ACHN (cell line): ENCODE data around the gene TBRG4.
"Not testable (repeated sequence)": the region's sequence is repeated elsewhere in the genome, so short reads cannot be mapped to it uniquely, and the experiment has no call there.

Experiments used
- DNase-seq: peaks from one replicate; pipeline ENCODE4 v3.0.0-alpha.2; 2015
- in situ Hi-C: cut with HindIII; loops from 2 replicates; pipeline ENCODE4 v1.10.0; 2017; ENCODE audit warnings: low sequenced_read_pairs, low pct_ligation_motif_present, low pct_unique_long_range_greater_than_20kb

TBRG4 gene

DNA sequence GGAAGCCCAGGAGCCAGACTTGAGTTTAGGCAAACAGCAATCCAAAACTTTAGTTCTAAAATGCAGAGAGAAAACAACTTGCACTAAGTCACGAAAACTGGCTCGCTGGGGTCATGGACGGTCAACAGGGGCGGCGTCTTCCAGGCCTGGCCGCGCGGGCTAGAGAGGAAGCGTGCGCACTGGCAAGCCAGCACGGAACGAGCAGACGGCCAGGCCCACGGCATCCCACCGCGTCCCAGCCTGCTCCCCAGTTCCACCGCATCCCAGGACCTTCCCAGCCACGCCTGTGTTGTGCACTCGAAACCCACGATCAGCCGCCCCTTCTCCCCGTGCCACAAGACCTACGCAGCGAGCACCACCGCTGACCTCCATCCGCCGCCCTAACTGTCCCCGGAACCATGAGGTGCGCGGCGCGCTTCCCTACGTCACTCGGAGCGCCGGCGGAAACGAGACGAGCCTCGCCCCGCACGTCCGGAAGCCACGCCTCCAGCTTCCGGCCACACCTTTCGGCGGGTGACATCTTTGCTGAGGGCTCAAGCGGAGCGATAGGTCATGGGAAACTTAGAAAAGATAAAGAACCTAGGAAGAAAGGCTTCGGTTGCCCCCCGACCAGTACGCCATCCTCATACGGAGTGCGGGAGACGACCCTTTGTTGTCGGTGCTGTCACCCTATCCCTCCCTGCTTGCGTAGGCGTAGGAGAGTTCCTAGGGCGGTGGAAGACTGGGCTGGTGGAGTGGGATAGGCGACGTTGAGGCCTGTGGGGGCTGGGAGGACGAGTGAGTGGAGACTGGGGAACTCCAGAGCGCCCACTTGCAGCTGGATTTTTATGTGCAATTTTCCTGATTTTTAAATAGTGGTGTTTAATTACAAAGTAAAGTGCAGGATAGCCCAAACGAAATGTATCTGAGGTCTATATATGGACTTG is at the start of gene TBRG4:
TBRG4 (minus strand) TSS at position 400 of the 926 bp plus-strand sequence. CDS start 2,460 bp downstream, outside the sequence.
- in situ Hi-C loops: no loop called here
- peak; percentile 99 for DNase-seq

DNA sequence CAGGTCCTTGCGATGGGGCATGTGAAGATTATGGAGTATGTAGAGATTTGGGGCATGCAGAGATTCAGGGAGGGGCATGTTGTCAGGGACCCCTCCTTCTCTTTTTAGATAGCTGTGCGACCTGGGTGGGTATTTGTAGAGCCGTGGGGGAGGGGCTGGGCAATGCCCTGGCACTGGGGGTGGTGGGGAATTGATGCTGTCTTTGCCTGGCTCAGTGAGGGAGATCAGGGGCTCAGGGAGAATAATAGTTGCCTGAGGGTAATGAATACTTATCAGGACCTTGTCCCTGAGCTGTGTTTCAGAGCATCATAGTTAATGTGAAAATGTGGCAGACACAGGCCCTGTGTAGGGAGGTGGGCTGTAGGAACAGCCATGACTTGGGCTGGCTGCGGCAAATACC is 49.6 kb upstream of the TBRG4 start:
- in situ Hi-C loops: no loop called here
- DNase-seq: no peak

DNA sequence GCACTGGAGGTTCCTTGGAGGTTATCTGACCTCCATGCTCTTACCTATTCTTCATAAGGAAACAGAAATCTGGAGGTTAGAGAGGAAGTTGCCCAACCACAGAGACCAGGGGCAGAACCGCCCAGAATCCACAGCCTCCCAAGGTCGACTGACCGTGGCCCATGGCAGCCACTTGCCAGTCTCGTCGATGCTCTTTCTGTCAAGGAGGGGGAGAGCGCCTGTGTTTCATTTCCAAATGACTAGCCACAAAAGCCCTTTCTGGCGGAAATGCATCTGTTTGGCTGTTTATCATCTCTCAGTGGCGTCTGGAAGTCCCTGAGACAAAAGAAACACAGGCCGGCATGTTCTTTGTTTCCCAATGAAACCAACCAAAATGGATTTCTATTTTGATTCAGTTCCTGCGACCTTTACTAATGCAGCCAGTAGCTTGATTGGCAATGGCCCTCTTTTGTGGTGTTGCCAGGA is 49.0 kb upstream of the TBRG4 start:
- in situ Hi-C loops: no loop called here
- no peak for DNase-seq

DNA sequence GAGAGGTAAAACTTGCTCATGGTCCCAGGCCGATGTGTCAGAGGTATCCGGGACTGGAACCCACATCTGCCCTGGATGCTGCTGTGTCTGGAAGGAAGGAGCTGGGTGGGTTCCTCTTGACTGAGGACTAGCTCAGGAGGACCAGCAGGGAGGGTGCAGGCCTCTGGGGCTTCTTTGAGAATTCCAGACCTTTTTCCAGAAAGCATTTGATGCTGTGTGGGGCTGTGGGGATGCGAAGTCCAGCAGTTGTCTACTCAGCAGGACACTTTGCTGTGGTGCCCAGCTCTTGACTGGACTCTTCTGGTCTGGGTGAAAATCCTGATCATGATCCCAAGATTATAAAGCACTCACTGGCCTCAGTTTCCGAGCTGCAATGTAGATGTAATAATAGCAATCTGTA is 47.8 kb upstream of the TBRG4 start:
- in situ Hi-C loops: no loop called here
- DNase-seq: no peak

DNA sequence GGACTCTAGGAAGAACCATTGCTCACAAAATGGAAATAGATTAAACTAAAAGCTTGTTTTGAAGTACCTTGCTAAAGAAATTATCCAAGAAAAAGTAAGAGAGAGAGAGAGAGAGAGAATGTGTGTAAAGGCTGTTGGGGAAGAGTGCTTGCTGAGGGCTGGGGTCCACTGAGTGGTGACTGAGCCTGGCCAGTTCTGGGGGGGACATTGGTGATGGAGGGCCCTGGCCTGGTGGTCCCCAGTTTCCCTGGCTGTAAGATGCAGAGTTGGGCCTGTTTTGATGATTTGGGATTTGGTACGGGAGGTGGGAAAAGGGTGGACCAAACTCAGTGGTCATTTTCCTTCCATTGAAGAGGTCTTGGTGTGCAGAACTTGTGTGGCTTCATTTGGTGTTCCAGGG is 47.0 kb upstream of the TBRG4 start:
- DNase-seq: no peak
- in situ Hi-C loops: no loop called here

DNA sequence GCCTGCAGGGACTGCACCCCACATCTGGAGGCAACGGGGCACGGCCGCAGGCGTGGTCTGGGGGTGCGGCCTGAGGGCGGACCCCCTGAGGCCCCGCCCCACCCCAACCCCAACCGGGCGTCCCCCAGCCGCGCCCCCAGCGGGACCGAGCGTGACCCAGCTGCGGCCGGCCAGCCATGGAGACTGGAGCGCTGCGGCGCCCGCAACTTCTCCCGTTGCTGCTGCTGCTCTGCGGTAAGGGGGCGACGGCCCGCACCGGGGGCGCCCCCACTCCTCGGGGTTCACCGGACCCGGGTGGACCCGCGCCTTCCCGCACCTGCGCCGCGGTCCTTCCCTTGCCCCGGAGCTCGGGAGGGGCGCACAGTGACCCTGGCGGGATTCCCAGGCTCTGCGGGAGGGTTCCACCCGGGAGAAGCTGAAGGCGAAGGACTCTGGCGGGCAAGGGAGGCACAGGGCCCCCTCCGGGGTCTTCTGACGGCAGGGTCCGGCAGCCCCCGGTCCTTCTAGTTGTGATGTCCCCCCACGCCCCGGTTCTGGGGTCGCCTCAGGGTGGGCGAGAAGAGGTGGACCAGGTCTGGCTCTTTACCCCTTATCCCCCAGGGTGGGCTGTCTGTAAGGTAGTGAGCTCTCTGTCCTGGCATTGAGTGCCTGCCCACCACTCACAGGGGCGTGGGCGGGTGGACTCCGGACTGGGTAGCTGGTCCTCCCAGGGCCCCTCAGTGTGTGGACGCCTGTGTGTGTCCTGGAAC is 46.3 kb upstream of the TBRG4 start, which contains the start of gene RAMP3:
RAMP3 (plus strand) TSS at position 139 of the 749 bp plus-strand sequence; CDS start at position 177, 38 bp downstream.
- no peak for DNase-seq
- in situ Hi-C loops: no loop called here

DNA sequence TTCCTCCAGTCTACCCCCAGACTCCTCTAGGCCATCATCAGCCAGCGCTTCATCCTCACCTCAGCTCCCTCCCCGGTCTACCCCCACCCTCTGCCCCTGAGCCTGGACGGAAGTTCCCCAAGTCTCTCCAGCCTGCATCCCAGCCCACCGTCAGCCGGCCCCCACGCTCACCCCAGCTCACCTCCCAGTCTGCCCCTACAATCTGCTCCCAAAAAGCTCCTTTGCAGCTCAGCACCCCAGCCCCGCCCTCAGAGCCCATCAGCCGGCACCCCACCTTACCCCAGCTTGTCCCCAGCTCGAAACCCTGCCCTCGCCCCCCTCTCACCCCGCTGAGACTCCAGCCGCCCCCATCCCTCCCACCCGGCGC is 45.8 kb upstream of the TBRG4 start:
- in situ Hi-C loops: no loop called here
- DNase-seq: no peak

DNA sequence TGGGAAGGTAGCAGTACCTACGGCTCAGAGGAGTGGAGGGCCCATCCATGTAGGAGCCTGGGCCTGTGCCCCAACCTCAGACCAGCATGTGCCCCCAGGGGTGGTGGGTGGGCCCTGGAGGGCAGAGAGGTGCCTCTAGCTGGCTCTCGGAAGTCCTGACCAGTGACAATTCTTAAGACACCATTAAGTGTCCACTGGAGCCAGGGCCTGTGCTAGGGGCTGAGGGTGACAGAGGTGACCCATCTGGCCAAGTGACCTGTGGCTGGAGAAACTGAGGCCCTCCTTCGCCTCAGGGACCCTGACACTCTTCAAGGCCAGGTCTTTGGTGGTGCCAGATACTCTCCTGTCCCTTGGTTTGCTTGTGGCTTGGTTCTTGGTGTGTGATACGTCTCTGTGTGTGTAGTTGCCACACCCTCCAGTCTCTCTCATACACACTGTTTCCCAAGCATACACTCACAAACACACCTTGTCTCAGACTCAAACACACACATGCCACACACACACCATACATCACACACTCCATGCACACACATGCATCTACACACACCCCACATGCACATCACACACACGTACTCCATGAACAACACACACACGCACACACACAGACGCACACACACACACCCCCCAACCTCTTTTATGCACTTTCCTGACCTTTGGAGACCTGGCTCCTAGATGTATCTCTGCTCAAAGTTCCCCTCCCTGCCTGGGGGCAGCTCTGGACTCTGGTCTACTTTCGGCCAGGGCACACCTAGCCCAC is 45.2 kb upstream of the TBRG4 start:
- in situ Hi-C loops: no loop called here

DNA sequence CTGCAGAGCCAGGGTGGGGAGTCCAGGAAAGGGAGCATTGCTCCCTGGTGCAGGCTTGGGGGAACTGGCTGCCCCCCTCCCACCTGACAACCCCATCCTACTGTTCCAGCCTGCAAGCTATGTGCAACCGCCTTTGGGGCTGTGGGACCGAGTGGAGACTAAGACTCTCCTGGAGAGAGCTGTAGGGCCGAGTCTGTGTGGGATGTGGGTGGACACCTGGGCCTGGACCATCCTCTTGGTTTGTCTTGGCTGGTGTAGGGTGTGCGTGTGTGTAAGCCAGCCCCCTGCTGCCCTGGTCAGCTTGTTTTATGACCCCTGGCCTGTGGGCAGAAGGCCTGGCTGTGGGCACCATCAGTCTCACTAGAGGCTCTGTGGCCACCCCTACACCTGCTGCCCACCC is 44.4 kb upstream of the TBRG4 start:
- in situ Hi-C loops: no loop called here
- DNase-seq: no peak

More for the DNA sequence above, 45.2 kb upstream of the TBRG4 start:
- no peak for DNase-seq

DNA sequence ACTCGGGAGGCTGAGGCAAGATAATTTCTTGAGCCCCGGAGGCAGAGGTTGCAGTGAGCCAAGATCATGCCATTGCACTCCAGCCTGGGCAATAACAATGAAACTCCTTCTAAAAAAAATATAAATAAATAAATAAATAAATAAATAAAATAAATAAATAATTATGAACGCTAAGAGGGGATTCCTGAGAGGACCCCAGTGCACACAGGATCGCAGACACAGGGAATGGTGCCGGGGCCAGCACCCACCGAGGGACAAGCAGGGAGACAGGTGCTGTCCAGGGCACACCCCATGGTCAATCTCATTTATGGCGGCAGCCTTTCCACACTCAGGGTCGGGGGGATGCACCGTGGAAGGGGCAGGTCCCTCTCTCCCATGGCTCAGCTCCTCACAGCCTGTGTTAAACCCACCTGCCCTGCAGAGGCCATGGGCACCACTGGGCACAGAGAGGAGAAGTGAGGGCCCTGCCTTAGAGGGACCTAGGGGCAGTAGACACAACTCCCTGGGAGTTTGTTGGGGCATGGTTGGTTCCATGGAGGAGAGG is 43.9 kb upstream of the TBRG4 start:
- in situ Hi-C loops: no loop called here
- no peak for DNase-seq

DNA sequence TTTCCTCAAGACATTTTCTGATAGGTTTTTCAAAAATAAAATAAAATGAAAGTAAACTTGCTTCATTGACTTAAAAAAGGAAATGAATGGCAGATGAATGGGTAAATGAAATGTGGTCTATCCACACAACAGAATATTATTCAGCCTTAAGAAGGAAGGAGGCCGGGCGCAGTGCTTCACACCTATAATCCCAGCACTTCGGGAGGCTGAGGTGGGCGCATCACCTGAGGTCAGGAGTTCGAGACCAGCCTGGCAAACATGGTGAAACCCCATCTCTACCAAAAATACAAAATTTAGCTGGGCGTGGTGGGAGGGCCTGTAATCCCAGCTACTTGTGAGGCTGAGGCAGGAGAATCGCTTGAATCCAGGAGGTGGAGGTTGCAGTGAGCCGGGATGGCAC is 42.4 kb upstream of the TBRG4 start:
- in situ Hi-C loops, DNase-seq: not testable (repeated sequence)

DNA sequence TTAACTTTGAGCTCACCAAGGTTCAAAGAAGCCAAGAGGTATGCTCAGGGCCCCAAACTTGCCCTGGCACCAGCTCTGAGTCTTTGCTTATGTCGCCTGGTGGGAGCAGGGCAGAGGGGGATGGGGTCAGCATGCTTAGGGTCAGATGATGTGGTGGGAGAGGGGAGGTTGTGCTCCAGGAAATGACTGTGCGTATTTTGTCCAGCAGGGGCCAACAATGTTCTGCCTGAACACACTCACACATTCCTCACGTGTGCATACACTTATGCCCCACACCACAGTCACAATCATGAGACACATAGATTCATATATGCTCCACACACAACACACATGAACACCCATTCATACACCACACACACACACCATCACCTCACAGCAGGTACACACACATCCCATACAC is 41.7 kb upstream of the TBRG4 start:
- in situ Hi-C loops: no loop called here
- no peak for DNase-seq

DNA sequence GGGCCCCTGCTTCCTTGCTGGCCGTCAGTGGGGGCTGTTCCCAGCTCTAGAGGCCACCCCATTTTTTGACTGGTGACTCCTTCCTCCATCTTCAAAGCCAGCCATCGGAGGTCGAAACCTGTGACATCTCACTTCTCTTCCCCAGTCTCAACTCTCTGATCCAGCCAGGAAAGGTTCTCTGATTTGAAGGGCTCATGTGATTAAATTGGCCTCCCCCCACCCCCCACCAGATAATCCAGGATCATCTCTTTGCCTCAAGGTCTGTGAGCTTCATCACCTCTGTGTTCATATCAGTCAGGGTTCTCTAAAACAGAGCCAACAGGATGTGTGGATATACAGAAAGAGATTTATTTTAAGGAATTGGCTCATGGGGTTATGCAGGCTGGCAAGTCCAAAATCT is 40.5 kb upstream of the TBRG4 start:
- in situ Hi-C loops: no loop called here
- no peak for DNase-seq

DNA sequence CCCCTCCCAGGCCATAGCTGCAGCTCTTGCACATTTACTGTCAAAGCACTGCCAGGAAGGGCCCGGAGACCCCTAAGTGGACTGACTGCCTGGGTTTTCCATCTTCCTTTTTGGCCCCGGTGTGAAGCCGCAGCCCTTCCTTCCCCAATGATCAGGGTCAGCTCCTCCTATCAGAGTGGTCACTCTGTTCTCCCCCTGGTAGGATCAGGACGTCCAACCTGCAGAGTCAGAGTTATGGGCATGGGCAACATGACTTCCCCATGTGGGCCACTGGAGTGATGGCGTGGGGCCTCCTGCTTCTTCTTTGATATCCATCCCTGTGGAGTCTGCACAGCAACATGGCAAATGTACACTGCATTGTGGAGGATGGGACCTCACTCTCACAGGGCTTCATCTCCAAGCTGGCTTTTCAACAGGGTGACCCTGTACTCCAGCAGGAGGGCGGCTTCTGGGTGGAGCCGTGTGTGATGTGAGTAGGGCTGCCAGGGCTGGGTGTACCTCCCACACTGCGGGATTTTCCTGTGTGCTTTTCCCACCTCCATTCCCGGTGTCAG is 39.7 kb upstream of the TBRG4 start:
- DNase-seq: no peak
- in situ Hi-C loops: no loop called here

DNA sequence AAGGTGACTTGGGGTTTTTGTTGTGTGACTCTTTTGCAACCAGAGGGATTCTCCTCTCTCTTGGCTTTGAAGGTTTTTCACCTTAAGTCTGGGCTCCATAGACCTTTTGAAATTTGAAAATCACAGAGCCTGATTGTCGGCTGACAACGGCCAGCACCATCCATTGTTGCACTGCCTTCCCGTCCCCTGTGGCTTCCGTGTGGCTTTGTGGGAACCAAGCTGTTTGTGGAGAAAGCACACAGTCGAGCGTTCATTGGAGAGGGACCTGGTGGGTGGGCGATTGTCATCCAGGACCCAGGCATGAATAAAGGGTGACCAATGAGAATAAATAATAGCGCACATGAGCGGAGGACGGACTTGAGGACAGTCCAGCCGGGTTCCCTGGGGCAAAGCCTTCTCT is 38.7 kb upstream of the TBRG4 start:
- no peak for DNase-seq
- in situ Hi-C loops: no loop called here

DNA sequence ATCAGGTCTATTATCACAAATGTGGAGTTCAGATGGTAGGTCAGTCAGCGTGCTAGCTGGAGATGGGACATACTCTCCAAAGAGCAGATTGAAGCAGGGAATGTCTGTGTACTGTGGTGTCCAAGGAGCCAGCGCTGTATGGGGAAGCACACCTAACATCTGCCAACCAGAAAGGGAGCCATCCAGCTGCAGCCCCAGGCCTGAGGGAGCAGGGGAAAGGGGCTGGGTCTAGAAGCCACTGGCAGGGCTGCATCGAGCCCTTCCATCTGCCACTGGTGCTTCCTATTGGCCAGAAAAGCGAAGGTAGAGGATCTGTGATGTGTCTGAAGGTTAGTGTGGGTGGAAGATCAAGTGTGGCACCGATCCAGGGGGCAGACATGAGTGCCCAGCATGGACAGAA is 38.1 kb upstream of the TBRG4 start:
- in situ Hi-C loops: no loop called here
- DNase-seq: no peak

DNA sequence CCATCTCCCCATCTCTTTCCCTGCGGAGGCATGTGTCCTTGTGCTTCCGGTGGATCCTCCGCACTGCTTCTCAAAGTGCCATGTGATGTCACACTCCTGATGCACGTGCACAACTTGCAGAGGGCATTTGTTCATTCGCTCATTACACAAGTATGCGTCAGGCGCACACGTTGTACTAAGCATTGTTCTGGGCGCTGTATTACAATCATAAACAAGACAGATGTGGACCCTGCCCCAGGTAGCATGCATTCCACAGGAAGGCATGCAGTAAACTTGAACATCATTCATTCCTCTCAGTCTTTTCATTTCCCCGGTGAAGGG is 37.1 kb upstream of the TBRG4 start:
- in situ Hi-C loops: no loop called here

DNA sequence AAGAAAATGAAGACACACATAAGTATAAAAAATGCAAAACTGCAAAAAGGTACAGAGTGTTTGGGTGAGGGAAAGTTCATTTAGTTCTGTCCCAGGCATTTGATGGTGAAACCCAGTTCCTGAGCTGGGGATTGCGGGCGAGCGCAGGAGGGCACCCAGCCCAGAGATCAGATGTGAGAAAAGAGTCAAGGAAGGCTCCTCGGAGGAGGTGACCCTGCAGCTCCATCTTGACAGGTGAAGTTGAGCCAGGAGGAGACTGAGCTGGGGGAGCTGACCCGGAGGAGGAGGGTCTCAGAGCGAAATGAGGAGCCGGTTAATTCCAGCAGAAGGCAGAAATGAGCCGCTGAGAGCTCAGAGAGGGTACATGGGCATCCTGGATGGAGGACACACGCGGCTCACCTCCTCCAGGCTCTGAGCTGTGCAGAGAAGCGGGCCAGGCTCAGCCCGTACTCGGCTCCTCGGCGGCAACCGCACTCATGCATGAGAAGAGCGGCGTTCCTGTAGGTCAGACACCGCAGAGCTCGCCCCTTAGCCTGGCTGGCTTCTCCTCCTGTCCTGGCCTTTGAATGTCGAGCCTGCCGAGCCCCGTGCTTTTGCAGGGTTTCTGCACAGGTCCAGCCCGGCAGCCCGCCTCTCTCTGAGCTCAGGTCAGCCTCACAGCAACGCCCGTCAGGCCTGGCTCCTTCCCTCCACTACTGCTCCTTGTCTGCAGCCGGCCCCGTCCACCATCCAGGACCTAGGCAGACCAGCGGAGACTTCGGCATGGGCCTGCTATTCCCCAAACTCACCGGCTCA is 36.6 kb upstream of the TBRG4 start:
- in situ Hi-C loops: no loop called here
- DNase-seq: no peak

More for the DNA sequence above, 37.1 kb upstream of the TBRG4 start:
- DNase-seq: no peak
